Erythroblast (primary cell): ENCODE data around the gene CDH11.

Source experiments
- GATA1 ChIP-seq: IDR thresholded peaks from 2 replicates; pipeline ENCODE4 v1.6.1; 2011; ENCODE audit warnings: low read depth, mild to moderate bottlenecking, control low read depth, low read length, moderate library complexity
- POLR2A ChIP-seq: IDR thresholded peaks from 2 replicates; pipeline ENCODE4 v1.6.1; 2011; ENCODE audit warnings: mild to moderate bottlenecking, low read length

GRCh38 chr16:65083164-65083857, 38.6 kb downstream of the CDH11 start:
- no peak for TF ChIP-seq POLR2A
- TF ChIP-seq GATA1, result no peak
